AG09309 (cell line): ENCODE measurements around the gene DPY19L1.
"Not testable (repeated sequence)": the region's sequence is repeated elsewhere in the genome, so short reads cannot be mapped to it uniquely, and the experiment has no call there.

Source experiments
- DNase-seq: peaks from one replicate; pipeline ENCODE4 v3.0.0-alpha.2; 2010; ENCODE audit warnings: low read depth
- H3K4me3 ChIP-seq: 2 replicates; pipeline ENCODE4 v1.5.1; 2011; ENCODE audit warnings: mild to moderate bottlenecking, low read depth, low read length, moderate library complexity; ENCODE audit not compliant: control insufficient read depth
- CTCF ChIP-seq: IDR thresholded peaks from 2 replicates; pipeline ENCODE4 v1.5.1; 2011; ENCODE audit warnings: mild to moderate bottlenecking, low read depth, low read length, inconsistent platforms; ENCODE audit not compliant: insufficient read depth, control insufficient read depth; ENCODE audit errors: missing control alignments

The DPY19L1 gene

GRCh38 chr7:35007768-35008167 lies 29.5 kb downstream of the DPY19L1 start:
- no peak overlapping the region for H3K4me3 ChIP-seq
- TF ChIP-seq CTCF, result no peak
- no peak for DNase-seq

- H3K4me3 ChIP-seq, result no peak overlapping the region
- TF ChIP-seq CTCF, result no peak
These were observed 32.7 kb downstream of the DPY19L1 start for GRCh38 chr7:35004531-35005095.

GRCh38 chr7:35003679-35004303 lies 33.5 kb downstream of the DPY19L1 start:
- no peak for TF ChIP-seq CTCF
- no peak overlapping the region for H3K4me3 ChIP-seq
- DNase-seq, result peak; percentile 32

More at GRCh38 chr7:35004531-35005095, 32.7 kb downstream of the DPY19L1 start:
- DNase-seq, result no peak

- DNase-seq, result peak; percentile 23
These were observed 34.1 kb downstream of the DPY19L1 start for GRCh38 chr7:35003177-35003650.

GRCh38 chr7:34998335-34998734 lies 39.0 kb downstream of the DPY19L1 start:
- H3K4me3 ChIP-seq, DNase-seq: not testable (repeated sequence)

More at GRCh38 chr7:35003177-35003650, 34.1 kb downstream of the DPY19L1 start:
- not testable (repeated sequence) for H3K4me3 ChIP-seq

GRCh38 chr7:34996423-34997090 lies 40.7 kb downstream of the DPY19L1 start:
- DNase-seq, result not testable (repeated sequence)

GRCh38 chr7:34995757-34996156 lies 41.5 kb downstream of the DPY19L1 start:
- TF ChIP-seq CTCF, result no peak
- no peak for DNase-seq

More at GRCh38 chr7:34996423-34997090, 40.7 kb downstream of the DPY19L1 start:
- H3K4me3 ChIP-seq, result not testable (repeated sequence)

GRCh38 chr7:34991938-34992840 lies 45.1 kb downstream of the DPY19L1 start:
- DNase-seq, result no peak
- no peak overlapping the region for H3K4me3 ChIP-seq
- no peak for TF ChIP-seq CTCF

More at GRCh38 chr7:34995757-34996156, 41.5 kb downstream of the DPY19L1 start:
- H3K4me3 ChIP-seq, result no peak overlapping the region

GRCh38 chr7:34988442-34989125 lies 48.7 kb downstream of the DPY19L1 start:
- not testable (repeated sequence) for DNase-seq, H3K4me3 ChIP-seq

GRCh38 chr7:34985155-34985554 lies 52.1 kb downstream of the DPY19L1 start:
- H3K4me3 ChIP-seq, DNase-seq: not testable (repeated sequence)

GRCh38 chr7:34984140-34984539 lies 53.1 kb downstream of the DPY19L1 start:
- not testable (repeated sequence) for DNase-seq, H3K4me3 ChIP-seq
